Esophagus muscularis mucosa (tissue), 4 donors: ENCODE results near the gene HOXB5.

Experiments
- EP300 ChIP-seq: sonication (generic); formaldehyde crosslinking; IDR thresholded peaks from one replicate; pipeline ENCODE4 v1.6.1; 2017; ENCODE audit warnings: antibody characterized with exemption
- POLR2A ChIP-seq: fragments of 450-650 bp; IDR thresholded peaks from one replicate; pipeline ENCODE4 v1.6.1; 2017; ENCODE audit warnings: antibody characterized with exemption, moderate library complexity, mild to moderate bottlenecking, low read depth
- POLR2AphosphoS5 ChIP-seq, 2 donors: sonication (generic); formaldehyde crosslinking; IDR thresholded peaks; one replicate each; pipeline ENCODE4 v1.6.1; 2017; ENCODE audit warnings: antibody characterized with exemption in 2 of 2
- TF ChIP-seq, protein P1 (sequence below), 3 experiments: fragments of 200-600 bp in 2 of 3; fragments of 450-650 bp in 1 of 3; sonication (generic) in 2 of 3; IDR thresholded peaks; one replicate each; pipeline ENCODE4 v1.5.1; 2017 to 2019; ENCODE audit warnings: antibody characterized with exemption in 3 of 3, mild to moderate bottlenecking in 2 of 3, moderate library complexity in 1 of 3

DNA sequence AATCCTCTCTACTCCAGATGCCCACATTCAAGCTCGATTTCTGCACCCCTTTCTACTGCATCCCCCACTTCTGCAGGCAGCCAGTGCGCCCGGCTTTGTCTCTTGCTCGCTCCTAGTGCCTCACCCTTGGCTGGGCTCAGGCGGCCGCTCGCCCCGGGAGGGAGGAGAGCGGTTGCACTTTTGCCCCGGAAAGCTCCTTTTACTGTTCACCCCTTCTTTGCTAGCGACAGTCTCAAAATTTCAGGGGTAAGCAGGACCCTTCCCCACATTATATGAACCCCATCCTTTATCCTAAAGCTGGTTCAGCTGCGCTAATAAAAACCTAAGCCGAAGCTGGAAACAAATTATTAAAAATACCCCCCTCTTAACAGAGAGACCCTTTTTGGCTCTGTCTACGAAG is 1.0 kb downstream of the HOXB5 start:
- TF ChIP-seq, protein P1, sequence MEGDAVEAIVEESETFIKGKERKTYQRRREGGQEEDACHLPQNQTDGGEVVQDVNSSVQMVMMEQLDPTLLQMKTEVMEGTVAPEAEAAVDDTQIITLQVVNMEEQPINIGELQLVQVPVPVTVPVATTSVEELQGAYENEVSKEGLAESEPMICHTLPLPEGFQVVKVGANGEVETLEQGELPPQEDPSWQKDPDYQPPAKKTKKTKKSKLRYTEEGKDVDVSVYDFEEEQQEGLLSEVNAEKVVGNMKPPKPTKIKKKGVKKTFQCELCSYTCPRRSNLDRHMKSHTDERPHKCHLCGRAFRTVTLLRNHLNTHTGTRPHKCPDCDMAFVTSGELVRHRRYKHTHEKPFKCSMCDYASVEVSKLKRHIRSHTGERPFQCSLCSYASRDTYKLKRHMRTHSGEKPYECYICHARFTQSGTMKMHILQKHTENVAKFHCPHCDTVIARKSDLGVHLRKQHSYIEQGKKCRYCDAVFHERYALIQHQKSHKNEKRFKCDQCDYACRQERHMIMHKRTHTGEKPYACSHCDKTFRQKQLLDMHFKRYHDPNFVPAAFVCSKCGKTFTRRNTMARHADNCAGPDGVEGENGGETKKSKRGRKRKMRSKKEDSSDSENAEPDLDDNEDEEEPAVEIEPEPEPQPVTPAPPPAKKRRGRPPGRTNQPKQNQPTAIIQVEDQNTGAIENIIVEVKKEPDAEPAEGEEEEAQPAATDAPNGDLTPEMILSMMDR (IDR thresholded peaks at IDR 0.05), result no peak
- TF ChIP-seq POLR2AphosphoS5 (IDR thresholded peaks at IDR 0.05) (no peak), POLR2A (no peak), EP300 (no peak)
